Measurements from ENCODE around the gene TAOK3. TPM values are rescaled to one million over a fixed set of nuclear protein-coding genes. Genes with fewer than 3 reads are reported as not detected.

TAOK3 gene
- total and polyA plus RNA-seq, 9 of the 15 experiments (the other 6 are each of a cell fraction or from before 2014, with no cell fraction given): 24.3 to 83.5 (median 47.1) TPM

DNA sequence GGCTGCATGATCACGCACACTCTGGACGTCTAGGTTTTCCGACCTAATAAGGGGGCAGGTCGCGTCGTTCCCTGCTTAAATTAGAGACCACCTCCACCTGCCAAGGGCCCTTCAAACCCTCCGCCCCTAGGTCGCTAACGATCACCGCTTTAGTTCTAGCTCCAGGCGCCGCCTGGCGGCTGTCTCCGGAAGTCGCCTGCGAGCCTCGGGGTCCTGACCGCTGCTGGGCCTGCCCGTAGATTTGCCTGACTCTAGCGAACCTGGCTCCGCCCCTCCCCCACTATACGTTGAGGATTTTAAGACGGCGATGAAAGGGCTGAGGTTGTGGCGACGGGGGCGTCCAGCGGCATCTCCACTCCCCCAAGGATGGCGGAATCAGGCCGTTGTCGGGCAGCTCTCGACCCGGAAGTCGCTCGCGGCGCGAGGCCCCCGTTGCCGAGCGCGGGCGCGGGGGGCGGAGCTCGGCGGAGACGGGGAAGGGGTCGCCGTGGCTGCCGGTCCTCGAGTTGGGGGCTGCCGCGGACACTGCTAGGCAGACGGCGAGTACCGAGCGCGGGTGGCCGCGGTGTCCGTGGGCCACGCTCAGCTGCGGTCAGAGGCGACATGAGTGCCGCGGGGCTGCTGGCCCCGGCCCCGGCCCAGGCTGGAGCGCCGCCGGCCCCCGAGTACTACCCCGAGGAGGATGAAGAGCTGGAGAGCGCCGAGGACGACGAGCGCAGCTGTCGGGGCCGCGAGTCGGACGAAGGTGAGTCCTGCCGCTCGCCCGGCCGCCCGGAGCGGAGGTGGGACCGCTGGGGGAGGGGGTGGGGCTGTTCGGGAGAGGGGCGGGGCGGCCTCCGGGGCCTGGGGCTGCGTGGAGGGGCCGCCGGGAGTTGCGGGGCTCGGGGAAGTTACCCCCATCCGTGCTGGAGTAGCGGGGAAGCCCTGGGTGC is 3.6 kb upstream of the TAOK3 start, which contains the start of gene SUDS3 (continued):
- TF ChIP-seq, protein P1, sequence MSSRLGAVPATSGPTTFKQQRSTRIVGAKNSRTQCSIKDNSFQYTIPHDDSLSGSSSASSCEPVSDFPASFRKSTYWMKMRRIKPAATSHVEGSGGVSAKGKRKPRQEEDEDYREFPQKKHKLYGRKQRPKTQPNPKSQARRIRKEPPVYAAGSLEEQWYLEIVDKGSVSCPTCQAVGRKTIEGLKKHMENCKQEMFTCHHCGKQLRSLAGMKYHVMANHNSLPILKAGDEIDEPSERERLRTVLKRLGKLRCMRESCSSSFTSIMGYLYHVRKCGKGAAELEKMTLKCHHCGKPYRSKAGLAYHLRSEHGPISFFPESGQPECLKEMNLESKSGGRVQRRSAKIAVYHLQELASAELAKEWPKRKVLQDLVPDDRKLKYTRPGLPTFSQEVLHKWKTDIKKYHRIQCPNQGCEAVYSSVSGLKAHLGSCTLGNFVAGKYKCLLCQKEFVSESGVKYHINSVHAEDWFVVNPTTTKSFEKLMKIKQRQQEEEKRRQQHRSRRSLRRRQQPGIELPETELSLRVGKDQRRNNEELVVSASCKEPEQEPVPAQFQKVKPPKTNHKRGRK (tag; IDR thresholded peaks at IDR 0.05): no peak
- TF ChIP-seq NR1H2 (CRISPR knock-in tag; IDR thresholded peaks at IDR 0.05): peak; percentile 88; the same call in 1 of the 2 replicates
- 0 out of 2 replicates have a peak, but pooled peaks have one; percentile 31 for TF ChIP-seq CREB3L1 (IDR thresholded peaks at IDR 0.05; ENCODE audit: borderline replicate concordance, low read depth)
- TF ChIP-seq BCL6 (CRISPR knock-in tag; IDR thresholded peaks at IDR 0.05): 0 out of 2 replicates have a peak, but pooled peaks have one; percentile 10
- no peak for TF ChIP-seq HOXB6 (CRISPR knock-in tag; IDR thresholded peaks at IDR 0.05; ENCODE audit: borderline replicate concordance)
- no peak for TF ChIP-seq SP2 (IDR thresholded peaks at IDR 0.05; ENCODE audit: extremely low read depth, low read depth, low read length, poor library complexity, severe bottlenecking)
- TF ChIP-seq, protein P2, sequence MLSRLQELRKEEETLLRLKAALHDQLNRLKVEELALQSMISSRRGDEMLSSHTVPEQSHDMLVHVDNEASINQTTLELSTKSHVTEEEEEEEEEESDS (CRISPR knock-in tag; IDR thresholded peaks at IDR 0.05): no peak
- TF ChIP-seq ARNT (IDR thresholded peaks at IDR 0.05): 0 out of 4 replicates have a peak, but pooled peaks of 1 of the 2 experiments have one; percentile 25
- TF ChIP-seq SIN3B (IDR thresholded peaks at IDR 0.05; ENCODE audit: low read depth): no peak; the same call in none of the 2 replicates
- TF ChIP-seq FOXJ2 (tag; IDR thresholded peaks at IDR 0.05): no peak
- peak; percentile 65 to 74 for TF ChIP-seq NRF1 (conservative IDR thresholded peaks at IDR 0.05 in 1 of 2, IDR thresholded peaks at IDR 0.05 in 1 of 2)
- TF ChIP-seq CTBP1 (IDR thresholded peaks at IDR 0.05; ENCODE audit: borderline replicate concordance): peak; percentile 64; the same call in 1 of the 2 replicates
- TF ChIP-seq ZNF778 (CRISPR knock-in tag; IDR thresholded peaks at IDR 0.05): no peak
- TF ChIP-seq ZKSCAN1 (IDR thresholded peaks at IDR 0.05; ENCODE audit: low read depth, low read length): no peak
- no peak for TF ChIP-seq ZNF175 (CRISPR knock-in tag; IDR thresholded peaks at IDR 0.05; ENCODE audit: low read depth)
- peak; percentile 39; the same call in 1 of the 2 replicates for TF ChIP-seq POLR2AphosphoS5 (IDR thresholded peaks at IDR 0.05; ENCODE audit: control insufficient read depth, insufficient read depth, low read depth, low read length)
- no peak for TF ChIP-seq ZNF324 (CRISPR knock-in tag; IDR thresholded peaks at IDR 0.05)
- TF ChIP-seq ERF (CRISPR knock-in tag; IDR thresholded peaks at IDR 0.05): 0 out of 2 replicates have a peak, but pooled peaks have one; percentile 70
- TF ChIP-seq JUN (IDR thresholded peaks at IDR 0.05; ENCODE audit: borderline replicate concordance, low read depth, low read length): no peak
- TF ChIP-seq JUN (CRISPR knock-in tag; IDR thresholded peaks at IDR 0.05; ENCODE audit: borderline replicate concordance): no peak
- no peak for TF ChIP-seq KDM2B (CRISPR knock-in tag; IDR thresholded peaks at IDR 0.05)
- TF ChIP-seq, protein P3, sequence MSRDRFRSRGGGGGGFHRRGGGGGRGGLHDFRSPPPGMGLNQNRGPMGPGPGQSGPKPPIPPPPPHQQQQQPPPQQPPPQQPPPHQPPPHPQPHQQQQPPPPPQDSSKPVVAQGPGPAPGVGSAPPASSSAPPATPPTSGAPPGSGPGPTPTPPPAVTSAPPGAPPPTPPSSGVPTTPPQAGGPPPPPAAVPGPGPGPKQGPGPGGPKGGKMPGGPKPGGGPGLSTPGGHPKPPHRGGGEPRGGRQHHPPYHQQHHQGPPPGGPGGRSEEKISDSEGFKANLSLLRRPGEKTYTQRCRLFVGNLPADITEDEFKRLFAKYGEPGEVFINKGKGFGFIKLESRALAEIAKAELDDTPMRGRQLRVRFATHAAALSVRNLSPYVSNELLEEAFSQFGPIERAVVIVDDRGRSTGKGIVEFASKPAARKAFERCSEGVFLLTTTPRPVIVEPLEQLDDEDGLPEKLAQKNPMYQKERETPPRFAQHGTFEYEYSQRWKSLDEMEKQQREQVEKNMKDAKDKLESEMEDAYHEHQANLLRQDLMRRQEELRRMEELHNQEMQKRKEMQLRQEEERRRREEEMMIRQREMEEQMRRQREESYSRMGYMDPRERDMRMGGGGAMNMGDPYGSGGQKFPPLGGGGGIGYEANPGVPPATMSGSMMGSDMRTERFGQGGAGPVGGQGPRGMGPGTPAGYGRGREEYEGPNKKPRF (IDR thresholded peaks at IDR 0.05; ENCODE audit: low read depth, low read length): no peak
- peak; percentile 34; the same call in 1 of the 2 replicates for TF ChIP-seq NFIC (IDR thresholded peaks at IDR 0.05)

Measured in K562 (cell line).